Activated CD4-positive, CD25-positive, alpha-beta regulatory T cell treated with anti-CD3 and anti-CD28 coated beads, Interleukin-2, amount 50 U/mL, for 72 hours (primary cell): ENCODE data around the gene PACRGL.
"Not testable (repeated sequence)": the region's sequence is repeated elsewhere in the genome, so short reads cannot be mapped to it uniquely, and the experiment has no call there.

Source experiments
- DNase-seq: peaks from one replicate; pipeline ENCODE4 v3.0.0; 2021

Gene PACRGL

GRCh38 chr4:20724915-20725314 lies 24.7 kb downstream of the PACRGL start:
- no peak for DNase-seq

GRCh38 chr4:20735931-20736330 lies 35.7 kb downstream of the PACRGL start:
- no peak for DNase-seq

DNA sequence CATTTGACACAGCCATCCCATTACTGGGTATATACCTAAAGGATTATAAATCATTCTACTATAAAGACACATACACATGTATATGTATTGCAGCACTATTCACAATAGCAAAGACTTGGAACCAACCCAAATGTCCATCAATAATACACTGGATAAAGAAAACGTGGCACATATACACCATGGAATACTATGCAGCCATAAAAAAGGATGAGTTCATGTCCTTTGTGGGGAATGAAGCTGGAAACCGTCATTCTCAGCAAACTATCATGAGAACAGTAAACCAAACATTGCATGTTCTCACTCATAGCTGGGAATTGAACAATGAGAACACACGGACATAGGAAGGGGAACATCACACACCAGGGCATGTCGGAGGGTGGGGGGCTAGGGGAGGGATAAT lies 45.7 kb downstream of the PACRGL start:
- not testable (repeated sequence) for DNase-seq

- DNase-seq: no peak
Measured at GRCh38 chr4:20752641-20753040, 52.4 kb downstream of the PACRGL start.

DNA sequence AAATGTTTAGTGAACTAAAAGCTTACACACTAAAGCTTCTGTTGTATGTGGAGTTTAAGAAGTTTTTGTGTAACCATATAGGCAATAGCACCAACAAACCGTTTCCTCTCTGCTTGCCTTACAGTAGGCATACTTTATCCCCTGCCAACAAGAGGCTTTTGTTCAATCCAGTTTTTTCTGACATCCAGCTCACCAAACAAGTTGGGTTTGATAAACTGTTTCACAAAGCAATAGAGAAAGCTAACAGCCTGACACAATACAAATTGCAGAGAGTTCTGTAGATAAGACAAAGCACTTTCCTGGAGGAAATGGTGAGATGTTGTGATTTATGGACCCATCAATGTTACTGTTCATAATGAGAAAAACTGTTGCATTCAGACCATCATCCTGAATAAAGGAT lies 53.8 kb downstream of the PACRGL start:
- DNase-seq: no peak

DNA sequence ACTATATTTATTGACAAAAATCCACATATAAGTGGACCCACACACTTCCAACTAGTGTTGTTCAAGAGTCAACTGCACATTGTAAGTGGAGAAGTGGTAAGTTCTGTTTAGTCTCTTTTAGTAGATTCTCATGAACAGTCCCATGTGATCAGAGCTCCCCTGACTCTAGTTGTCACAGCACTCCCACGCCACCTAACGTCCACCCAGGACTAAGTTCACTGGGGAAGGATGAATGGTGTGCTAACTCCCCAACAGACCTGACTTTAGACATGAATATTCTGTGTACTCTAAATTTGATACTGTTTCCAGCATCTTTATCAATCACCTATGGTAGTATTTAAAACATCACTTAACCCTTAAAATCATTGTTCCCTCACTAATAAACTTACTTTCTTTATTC lies 59.8 kb downstream of the PACRGL start:
- DNase-seq: no peak

DNA sequence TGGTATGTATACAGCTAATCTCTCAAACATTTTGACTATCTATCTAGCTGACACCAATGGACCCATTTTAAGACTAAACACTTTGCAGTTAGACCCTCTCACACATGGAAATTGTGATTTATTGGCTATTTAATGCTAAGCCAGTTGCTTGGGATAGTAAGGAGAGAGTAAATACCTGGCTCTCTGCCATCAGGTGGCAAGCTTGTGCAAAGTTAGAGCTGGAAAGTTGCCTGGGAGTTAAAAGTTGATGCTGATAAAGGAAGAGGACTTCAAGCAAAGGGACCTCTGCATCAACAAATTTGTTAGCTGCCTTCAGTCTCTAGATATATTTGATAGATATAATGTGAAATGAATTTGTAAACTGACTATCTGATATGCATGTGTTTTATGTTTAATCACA lies 61.1 kb downstream of the PACRGL start:
- no peak for DNase-seq

DNA sequence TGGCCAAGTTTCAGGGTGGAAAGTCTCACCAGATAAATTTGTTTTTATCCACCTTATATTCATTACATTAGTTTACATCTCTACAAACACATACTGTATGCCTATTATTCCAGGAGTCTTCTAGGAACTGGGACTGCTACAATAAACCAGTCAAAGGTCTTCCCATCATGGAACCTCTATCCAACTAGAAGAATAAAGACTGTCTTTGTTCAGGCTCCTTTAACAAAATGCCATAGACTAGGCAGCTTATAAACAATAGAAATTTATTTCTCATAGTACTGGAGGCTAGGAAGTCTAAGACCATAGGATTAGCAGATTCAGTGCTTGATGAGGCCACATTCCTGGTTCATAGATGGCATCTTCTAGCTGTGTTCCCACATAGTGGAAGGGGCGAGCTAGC lies 61.6 kb downstream of the PACRGL start:
- no peak for DNase-seq

DNA sequence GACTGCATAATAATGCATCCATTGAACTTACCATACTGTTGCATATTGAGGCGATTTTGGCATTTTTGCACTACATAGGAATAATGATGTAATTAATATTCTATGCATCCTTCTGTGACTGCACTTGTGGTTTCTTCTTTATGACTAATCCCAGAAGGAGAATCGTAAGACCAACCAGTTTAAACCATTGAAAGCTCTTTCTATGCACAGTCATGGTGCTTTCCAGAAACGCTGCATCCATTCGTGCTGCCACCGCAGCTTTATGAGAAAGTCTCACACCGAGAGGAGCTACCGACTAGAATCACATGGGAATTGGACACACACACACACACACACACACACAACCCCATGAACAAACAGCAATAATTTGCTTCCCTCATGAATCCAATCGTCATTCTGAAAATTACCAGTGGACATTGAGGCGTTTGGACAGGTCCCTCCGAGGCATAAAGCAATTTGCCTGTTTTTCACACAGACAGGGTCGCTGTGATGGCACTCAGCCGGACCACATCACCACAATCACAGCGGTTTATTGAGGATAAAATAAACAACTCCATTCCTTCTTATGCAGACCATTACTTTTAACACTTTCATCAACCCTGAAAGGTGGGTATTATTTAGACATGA lies 64.2 kb downstream of the PACRGL start:
- no peak for DNase-seq

- no peak for DNase-seq
Measured at GRCh38 chr4:20773144-20773997, 73.1 kb downstream of the PACRGL start.

DNA sequence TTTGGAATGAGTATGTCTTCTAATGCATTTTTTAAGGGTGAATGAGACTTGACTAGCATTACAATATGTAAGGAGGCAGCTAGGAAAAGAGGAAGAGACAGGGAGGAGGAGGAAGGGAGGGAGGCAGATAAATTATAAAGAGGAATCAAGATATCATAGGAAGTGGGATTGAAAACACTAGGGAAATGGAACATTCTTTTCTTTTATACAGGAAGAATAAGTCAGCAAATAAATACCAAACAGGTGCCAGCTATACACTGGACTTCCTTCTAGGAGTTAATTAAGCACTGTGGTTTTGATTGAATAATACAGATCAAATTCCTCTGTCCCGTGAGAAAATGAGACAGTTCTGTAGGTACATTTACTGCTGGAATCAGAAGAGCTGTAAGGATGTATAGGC lies 78.6 kb downstream of the PACRGL start:
- DNase-seq: no peak

DNA sequence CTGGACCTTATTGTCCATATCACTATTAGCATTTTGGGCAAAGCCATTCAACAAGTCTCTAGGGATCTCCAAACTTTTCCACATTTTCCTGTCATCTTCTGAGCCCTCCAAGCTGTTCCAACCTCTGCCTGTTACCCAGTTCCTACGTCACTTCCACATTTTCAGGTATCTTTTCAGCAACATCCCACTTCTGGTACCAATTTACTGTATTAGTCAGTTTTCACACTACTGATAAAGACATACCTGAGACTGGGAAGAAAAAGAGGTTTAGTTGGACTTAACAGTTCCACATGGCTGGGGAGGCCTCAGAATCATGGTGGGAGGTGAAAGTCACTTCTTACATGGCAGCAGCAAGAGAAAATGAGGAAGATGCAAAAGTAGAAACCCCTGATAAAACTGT lies 82.9 kb downstream of the PACRGL start:
- DNase-seq: not testable (repeated sequence)

DNA sequence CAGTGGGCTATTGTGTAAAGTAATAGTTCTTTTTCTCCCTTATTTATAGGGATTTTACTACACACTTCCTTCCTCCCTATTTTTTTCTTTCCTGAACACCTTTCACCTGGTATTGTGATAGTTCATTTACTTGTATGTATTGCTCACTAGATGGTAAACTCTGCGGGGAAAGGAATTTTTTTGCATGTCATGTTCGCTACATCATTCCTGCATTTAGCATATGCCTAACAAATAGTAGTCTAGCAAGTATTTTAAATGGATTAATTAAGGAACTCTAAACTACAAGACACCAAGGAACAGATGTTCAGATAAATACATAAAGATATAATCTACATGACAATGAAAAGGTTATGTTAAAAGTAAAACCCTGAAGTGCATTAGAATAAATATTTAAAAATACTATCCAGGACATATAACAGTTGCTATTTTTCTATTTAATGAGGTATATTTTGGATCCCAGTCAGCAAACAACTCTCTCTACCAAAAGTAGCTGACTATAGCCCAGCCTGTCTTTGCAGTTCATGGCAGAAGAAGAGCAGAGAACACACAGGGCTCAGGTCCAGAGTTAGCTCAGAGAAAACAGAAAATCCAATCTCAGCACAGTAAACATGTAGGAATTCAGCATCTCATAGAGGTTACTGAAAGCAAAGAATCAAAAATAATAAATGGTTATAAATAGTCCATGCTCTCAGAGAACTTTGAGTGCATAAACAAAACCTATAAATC lies 87.8 kb downstream of the PACRGL start:
- no peak for DNase-seq
